Measurements from ENCODE around the gene C1orf87.
A peak's percentile ranks its signal among the peaks of the same experiment; 100 is the strongest.

C1orf87 gene

GRCh38 chr1:60073605-60074278 is at the start of gene C1orf87:
C1orf87 (minus strand) TSS chr1:60073770; CDS start chr1:60072643, 1,127 bp downstream.
- peak; percentile 74 for DNase-seq

- DNase-seq = no peak
These were observed 44.5 kb upstream of the C1orf87 start for GRCh38 chr1:60118085-60118484.

- DNase-seq = no peak
These were observed 41.3 kb upstream of the C1orf87 start for GRCh38 chr1:60114745-60115318.

GRCh38 chr1:60113596-60113995 is 40.0 kb upstream of the C1orf87 start:
- DNase-seq = no peak

GRCh38 chr1:60113028-60113427 is 39.5 kb upstream of the C1orf87 start:
- no peak for DNase-seq

- no peak for DNase-seq
These were observed 38.1 kb upstream of the C1orf87 start for GRCh38 chr1:60111716-60112115.

GRCh38 chr1:60111118-60111517 is 37.5 kb upstream of the C1orf87 start:
- no peak for DNase-seq

- no peak for DNase-seq
These were observed 34.6 kb upstream of the C1orf87 start for GRCh38 chr1:60108196-60108595.

- no peak for DNase-seq
These were observed 29.6 kb upstream of the C1orf87 start for GRCh38 chr1:60103186-60103585.

GRCh38 chr1:60102267-60103061 is 28.9 kb upstream of the C1orf87 start:
- DNase-seq = no peak

GRCh38 chr1:60101516-60101915 is 27.9 kb upstream of the C1orf87 start:
- DNase-seq = no peak

GRCh38 chr1:60091195-60091715 is 17.7 kb upstream of the C1orf87 start:
- DNase-seq = no peak

GRCh38 chr1:60090655-60091054 is 17.1 kb upstream of the C1orf87 start:
- DNase-seq = no peak

- DNase-seq = no peak
These were observed 15.1 kb upstream of the C1orf87 start for GRCh38 chr1:60088620-60089155.

- no peak for DNase-seq
These were observed 14.1 kb upstream of the C1orf87 start for GRCh38 chr1:60087681-60088080.

GRCh38 chr1:60078182-60078581 is 4.6 kb upstream of the C1orf87 start:
- DNase-seq = no peak

GRCh38 chr1:60071296-60071695 is 2.3 kb downstream of the C1orf87 start:
- no peak for DNase-seq

- no peak for DNase-seq
These were observed 3.9 kb downstream of the C1orf87 start for GRCh38 chr1:60069691-60070090.

- no peak for DNase-seq
These were observed 5.1 kb downstream of the C1orf87 start for GRCh38 chr1:60068393-60069045.

GRCh38 chr1:60066001-60066400 is 7.6 kb downstream of the C1orf87 start:
- DNase-seq = no peak

- DNase-seq = no peak
These were observed 8.4 kb downstream of the C1orf87 start for GRCh38 chr1:60065199-60065598.

- no peak for DNase-seq
These were observed 10.0 kb downstream of the C1orf87 start for GRCh38 chr1:60063561-60063960.

- DNase-seq = no peak
These were observed 14.1 kb downstream of the C1orf87 start for GRCh38 chr1:60059468-60059867.
